Spinal cord (tissue), 10 donors: ENCODE data around the gene LIMK2. TPM values are rescaled to one million over a fixed set of nuclear protein-coding genes. Genes with fewer than 3 reads are reported as not detected.

Experiments
- DNase-seq, 6 donors: peaks; one replicate each; pipeline versions ENCODE4 v3.0.0 to v3.0.0-alpha.2; 2013 to 2015; ENCODE audit warnings: low spot score in 6 of 6, low read depth in 4 of 6
- H3K27ac ChIP-seq: one replicate; pipeline ENCODE4 v1.5.1; 2013; ENCODE audit warnings: low read depth, low read length, control low read depth
- H3K27me3 ChIP-seq: one replicate; pipeline ENCODE4 v1.6.1; 2013; ENCODE audit warnings: low read length; ENCODE audit not compliant: control insufficient read depth, insufficient read depth
- H3K36me3 ChIP-seq: one replicate; pipeline ENCODE4 v1.6.1; 2013; ENCODE audit warnings: low read length; ENCODE audit not compliant: control insufficient read depth, insufficient read depth
- H3K4me1 ChIP-seq: one replicate; pipeline ENCODE4 v1.6.1; 2013; ENCODE audit warnings: low read length; ENCODE audit not compliant: control insufficient read depth, insufficient read depth
- H3K4me3 ChIP-seq: one replicate; pipeline ENCODE4 v1.5.1; 2013; ENCODE audit warnings: low read depth, low read length, control low read depth
- H3K9me3 ChIP-seq: one replicate; pipeline ENCODE4 v1.6.1; 2013; ENCODE audit warnings: low read length; ENCODE audit not compliant: control insufficient read depth, insufficient read depth
- WGBS: methylation state at CpG from one replicate; pipeline ENCODE4 v1.1.5; 2013; ENCODE audit warnings: missing lambda C conversion rate; ENCODE audit not compliant: insufficient coverage; 5-methylcytosine and 5-hydroxymethylcytosine counted together
- polyA plus RNA-seq, 2 donors: library from polyadenylated mRNA; unstranded; fragments of 120-200 nt; gene quantifications; one replicate each; pipeline ENCODE4 v1.2.1, GENCODE V29; 2013; ENCODE audit not compliant: insufficient read length in 2 of 2
- total RNA-seq, 2 donors: library from RNA; depleted of rRNA in 1 of 2; stranded (reverse); fragments of 120-200 nt in 1 of 2; fragments of >200 nt in 1 of 2; gene quantifications; one replicate each; pipeline versions ENCODE4 v1.2.3 to v1.2.4, GENCODE V29; 2013 to 2014
- donor health status: healthy.

Gene LIMK2
- total and polyA plus RNA-seq, 4 donors, result 29.5 to 37.9 (median 32.8) TPM

DNA sequence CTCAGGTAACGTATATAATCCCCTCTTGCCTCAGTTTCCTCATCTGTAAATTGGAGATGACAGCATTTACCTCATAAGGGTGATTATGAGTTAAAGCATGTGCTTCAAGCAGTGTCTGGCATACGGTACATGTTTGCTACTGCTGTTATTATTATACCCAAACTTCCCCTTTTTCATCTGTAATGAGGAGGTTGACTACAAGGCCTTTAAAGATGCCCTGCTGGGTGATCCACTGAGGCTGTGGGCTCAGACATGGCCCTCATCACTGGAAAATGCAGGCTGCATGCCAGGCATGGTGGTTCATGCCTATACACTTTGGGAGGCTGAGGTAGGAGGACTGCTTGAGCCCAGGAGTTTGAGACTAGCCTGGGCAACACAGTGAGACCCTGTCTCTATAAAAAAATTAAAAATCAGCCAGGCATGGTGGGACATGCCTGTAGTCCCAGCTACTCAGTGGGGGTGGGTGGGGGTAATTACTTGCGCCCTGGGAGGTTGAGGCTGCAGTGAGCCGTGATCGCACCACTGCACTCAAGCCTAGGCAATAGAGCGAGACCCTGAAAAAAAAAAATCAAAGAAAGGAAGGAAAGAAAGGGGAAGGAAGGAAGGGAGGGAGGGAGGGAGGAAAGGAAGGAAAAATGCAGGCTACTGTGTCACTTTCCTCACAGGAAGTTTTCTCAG lies 75.9 kb downstream of the LIMK2 start:
- no peaks in the 10 kb centered on the region for H3K9me3 ChIP-seq
- H3K27ac ChIP-seq, result no peak overlapping the region

DNA sequence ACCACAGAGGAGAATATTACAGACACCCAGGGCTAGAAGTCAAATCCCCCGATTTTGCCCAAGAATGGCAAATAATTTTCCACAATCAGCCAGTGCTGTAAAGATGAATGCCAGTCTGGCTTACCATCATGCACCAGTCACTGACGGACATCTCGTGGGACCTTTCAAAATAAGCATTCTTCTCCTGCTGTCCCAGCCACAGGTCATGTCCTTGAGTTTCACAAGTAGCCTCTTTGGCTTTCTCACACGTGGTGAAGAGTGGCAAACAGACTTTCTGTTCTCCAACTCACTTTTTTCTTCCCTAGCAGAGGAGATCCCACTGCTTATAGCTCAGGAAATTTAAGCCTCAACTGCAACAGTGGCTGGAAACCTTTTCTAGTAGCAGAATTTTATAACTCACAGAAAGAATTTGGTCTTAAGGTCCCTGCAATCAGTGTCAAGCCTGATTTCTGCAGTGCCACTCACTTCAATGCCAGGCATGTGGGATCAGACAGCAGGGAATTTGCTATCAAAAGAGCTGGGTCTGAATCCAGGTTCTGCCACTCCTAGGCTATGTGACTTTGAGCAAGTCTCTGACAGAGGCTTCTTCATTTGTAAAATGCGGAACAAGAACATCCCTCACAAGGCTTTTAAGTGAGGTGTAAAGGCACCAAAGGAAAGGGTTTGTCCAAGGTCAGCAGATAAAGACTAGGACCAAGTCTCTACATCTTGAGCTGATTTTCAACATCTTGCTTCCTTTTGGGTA lies 76.6 kb downstream of the LIMK2 start:
- H3K4me3 ChIP-seq, result no peak overlapping the region
- WGBS, result 77% methylated on average over 5 of the region's 5 CpGs
- no peaks in the 10 kb centered on the region for H3K9me3 ChIP-seq
- peaks cover 42% of the 10 kb centered on the region for H3K4me1 ChIP-seq
- no peak overlapping the region for H3K27ac ChIP-seq
- H3K27me3 ChIP-seq, result no peaks in the 10 kb centered on the region
- no peak for DNase-seq
- H3K36me3 ChIP-seq, result peaks cover 28% of the 10 kb centered on the region

More for the DNA sequence above, 75.9 kb downstream of the LIMK2 start:
- WGBS, result 75% methylated on average over 2 of the region's 6 CpGs
- no peak for DNase-seq
- Histone ChIP-seq H3K36me3 (peaks cover 30% of the 10 kb centered on the region), H3K27me3 (no peaks in the 10 kb centered on the region), H3K4me1 (peaks cover 40% of the 10 kb centered on the region), H3K4me3 (no peak overlapping the region)

DNA sequence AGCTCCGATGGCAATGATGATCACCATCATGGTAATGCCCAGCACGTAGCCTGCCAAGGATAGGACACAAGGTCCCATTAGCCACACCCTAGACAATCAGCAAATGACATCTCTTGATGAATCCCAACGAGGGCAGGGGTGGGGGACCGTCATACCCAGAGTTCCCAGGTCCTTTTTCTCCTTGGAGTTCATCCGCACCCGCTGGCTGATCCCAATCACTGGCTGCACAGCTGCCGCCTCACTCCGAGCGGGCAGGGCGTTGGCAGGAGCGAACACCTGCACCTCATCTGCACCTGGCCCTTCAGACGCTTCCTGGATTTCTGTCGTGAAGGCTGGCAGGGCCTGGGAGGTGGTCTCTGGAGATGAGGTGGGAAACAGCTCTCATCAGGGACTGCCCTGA lies 77.2 kb downstream of the LIMK2 start:
- H3K4me3 ChIP-seq, result no peak overlapping the region
- H3K27ac ChIP-seq, result no peak overlapping the region
- H3K9me3 ChIP-seq, result no peaks in the 10 kb centered on the region
- no peak for DNase-seq
- H3K36me3 ChIP-seq, result peaks cover 23% of the 10 kb centered on the region
- 80% methylated on average over 11 of the region's 13 CpGs for WGBS
- H3K4me1 ChIP-seq, result peaks cover 36% of the 10 kb centered on the region
- H3K27me3 ChIP-seq, result no peaks in the 10 kb centered on the region

DNA sequence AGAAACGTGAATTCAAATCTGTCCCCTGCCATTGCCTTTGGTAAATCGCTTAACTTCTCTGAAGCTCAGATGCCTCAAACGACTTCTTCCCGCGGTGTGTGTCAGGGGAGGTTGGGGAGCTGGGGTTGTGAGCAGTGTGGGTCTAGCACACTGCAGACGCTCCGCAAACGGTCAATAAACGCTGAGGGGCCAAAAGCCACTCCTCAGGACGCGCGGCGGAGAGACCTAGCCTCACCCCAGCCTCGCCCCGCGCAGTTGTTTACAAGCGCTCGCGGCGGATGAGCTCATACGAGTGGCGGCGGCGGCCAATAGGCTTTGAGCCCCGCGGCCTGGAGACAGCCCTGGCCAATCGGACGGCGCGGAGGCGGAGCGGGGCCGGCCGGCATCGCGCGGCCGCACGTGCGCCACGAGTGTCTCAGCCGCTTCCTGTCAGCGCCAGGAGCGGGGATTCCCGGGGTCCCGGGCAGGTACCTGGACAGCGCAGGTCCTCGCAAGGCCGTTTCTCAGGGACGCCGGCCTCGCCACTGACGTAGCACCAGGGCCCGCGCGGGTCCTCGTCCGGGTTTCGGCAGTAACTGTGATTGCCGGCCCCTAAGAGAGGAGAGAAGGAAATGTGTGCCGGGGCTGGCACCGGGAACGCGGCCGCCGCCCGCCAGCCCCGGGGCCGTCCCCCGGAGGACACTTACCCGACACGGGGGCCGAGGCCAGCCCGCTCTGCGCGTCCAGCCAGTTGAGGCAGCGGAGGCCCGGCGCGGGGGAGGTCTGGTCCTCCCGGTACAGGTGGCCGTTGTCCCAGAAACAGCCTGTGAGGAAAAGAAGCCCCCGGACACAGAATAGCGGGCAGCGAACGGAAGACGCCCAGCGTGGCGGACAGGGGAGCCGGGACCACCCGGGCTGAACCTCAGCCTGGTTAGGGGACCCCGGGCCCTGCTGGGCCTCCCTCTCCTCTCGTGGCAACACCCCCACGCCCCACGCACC lies 78.7 kb downstream of the LIMK2 start:
- Histone ChIP-seq H3K27me3 (no peaks in the 10 kb centered on the region), H3K4me1 (peaks cover 28% of the 10 kb centered on the region), H3K4me3 (peak overlapping the region; percentile 75), H3K36me3 (peaks cover 18% of the 10 kb centered on the region), H3K9me3 (no peaks in the 10 kb centered on the region), H3K27ac (peak overlapping the region; percentile 95)
- under 1% methylated on average over 90 of the region's 95 CpGs for WGBS
- DNase-seq, result peak; percentile 71 to 96 (median 84)

DNA sequence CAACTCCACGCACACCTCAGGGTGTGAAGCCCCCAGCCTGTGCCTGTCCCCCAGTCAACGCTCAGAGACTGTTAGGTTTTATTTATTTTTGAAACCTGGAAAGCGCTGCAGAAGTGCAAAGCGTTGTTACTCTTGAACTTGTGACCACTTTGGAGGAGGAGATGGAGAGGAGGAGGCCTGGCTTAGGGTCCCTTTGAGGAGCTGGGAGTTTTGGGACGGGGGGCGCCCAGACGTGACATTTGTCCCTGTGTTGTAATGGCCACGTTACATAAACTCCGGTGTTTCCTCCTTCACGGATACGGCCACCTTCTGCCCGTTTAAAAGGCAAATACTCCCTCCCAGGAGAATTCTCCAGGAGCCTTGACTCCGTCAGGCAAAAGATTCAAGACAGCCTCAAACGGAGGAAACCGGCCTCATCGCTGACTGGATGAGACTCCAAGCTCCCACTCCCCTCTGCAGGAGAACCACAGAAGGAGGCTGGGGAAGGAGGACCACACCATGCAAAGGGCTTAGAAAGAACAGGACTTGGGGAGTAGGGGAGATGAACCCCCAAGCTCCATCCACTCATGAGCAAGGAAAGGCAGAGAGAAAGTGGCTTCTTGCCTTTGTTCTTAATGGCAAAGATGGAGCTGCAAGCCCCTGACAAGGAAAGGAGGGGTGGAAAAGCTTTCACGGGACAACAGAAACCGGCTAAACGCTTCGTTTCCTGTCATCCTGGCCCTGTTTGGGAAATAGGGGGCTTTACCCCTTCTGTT lies 79.6 kb downstream of the LIMK2 start:
- Histone ChIP-seq H3K4me1 (peaks cover 28% of the 10 kb centered on the region), H3K27me3 (no peaks in the 10 kb centered on the region), H3K9me3 (no peaks in the 10 kb centered on the region), H3K27ac (peak overlapping the region; percentile 95), H3K36me3 (peaks cover 15% of the 10 kb centered on the region), H3K4me3 (peak overlapping the region; percentile 75)
- 1% methylated on average over 15 of the region's 20 CpGs for WGBS
- DNase-seq, result peak in 4 of 6 donors; percentile 22 to 67 (median 58)

DNA sequence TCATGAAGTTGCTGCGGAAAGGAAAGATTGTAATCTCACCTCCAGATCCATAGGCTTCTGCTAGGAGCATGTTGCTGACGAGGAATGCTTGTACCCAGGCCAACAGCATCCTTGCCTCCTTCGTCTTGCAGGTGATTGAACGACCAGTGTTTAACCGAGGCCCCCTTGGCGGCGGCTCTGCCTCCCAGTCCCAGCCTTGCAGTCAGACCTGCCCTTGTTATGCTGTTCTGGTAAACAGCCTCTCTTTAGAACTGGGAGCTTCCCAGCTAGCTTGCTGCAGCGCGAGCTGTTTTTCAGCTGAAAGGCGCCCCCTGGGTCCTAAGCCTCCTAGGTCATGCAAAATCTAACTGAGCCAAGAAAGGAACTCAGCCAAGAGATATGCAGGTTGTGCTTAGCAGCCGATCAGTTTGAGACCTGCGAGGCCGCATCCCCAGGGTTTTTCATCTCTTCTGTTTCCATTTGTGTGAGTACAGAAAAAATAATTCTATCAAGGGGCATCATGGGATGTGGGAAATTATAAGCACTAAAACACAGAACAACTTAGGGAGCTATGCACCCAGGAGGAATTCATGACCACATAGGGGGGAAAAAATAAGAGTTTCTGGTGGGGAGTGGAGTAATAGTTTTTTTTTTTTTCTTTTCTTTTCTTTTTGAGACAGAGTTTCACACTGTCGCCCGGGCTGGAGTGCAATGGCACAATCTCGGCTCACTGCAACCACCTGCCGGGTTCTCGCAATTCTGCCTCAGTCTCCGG lies 80.3 kb downstream of the LIMK2 start, which contains the start of gene PIK3IP1:
Gene PIK3IP1, minus strand, starts transcription at position 253 of the 754 bp plus-strand sequence. Its CDS starts 144 bp downstream, at position 109.
- WGBS, result 0% methylated on average over 9 of the region's 19 CpGs
- Histone ChIP-seq H3K27me3 (no peaks in the 10 kb centered on the region), H3K4me1 (peaks cover 28% of the 10 kb centered on the region), H3K9me3 (no peaks in the 10 kb centered on the region), H3K4me3 (peak within 1 kb of the TSS; percentile 75), H3K27ac (peak within 1 kb of the TSS; percentile 95), H3K36me3 (peaks cover 13% of the 10 kb centered on the region)
- DNase-seq, result peak in 5 of 6 donors; percentile 76 to 96 (median 79)

DNA sequence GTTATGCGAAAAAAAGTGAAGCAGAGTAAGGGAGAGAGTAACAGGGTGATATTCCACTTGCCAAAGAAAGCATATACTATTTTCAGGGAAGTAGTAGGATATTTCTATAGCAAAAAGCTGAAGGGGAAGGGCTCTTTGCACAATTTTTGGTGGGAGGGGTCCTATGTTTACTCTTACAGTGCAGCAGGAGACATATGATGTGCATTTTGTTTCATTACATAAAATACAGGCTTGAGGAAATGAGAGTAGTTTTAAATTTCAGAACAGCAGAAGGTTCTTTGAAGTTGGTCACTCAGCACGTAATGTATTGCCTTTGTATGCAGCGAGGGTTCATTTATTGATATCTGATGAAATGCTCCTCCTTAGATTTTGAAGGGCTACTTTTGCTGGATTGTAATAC lies 83.3 kb downstream of the LIMK2 start:
- Histone ChIP-seq H3K4me3 (no peak overlapping the region), H3K27ac (no peak overlapping the region), H3K4me1 (peaks cover 20% of the 10 kb centered on the region), H3K9me3 (no peaks in the 10 kb centered on the region), H3K27me3 (no peaks in the 10 kb centered on the region), H3K36me3 (no peaks in the 10 kb centered on the region)
- 79% methylated on average over 2 of the region's 3 CpGs for WGBS
- no peak for DNase-seq

DNA sequence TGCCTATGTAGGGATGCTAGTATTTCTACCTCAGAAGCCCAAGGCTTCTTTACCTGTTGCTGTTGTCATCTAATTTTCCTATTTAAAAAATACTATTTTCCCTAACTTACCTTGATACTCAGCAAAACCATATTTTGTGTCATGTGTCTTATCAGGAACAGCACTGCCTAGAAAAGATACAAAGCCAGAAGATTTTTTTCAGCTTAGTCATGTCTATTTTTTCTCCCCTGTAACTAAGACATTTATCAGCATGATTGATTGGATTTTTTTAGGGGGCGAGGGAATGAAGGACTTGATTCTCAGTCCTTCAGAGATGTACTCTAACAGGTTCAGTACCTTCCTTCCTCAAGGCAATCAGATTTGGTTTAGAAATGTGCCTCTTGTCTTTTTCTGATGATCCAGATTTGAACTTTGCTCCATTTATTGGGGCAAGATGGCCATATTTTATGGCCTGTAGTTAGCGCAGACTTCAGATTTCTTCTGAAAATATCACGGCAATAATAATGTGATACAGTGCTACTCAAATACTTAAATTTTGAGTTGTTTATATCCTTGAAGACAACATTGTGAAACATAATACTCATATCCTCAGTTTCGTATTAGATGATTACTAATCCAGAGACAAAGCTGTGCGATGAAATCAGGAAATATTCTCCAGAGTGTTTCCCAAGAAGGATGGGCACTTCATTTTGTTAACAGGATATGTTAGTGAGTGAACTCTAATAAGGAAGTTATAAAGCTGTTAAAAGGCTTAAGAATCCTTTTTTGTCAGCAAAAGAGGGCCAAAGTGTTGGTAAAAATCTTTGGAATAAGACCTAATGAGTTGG lies 83.9 kb downstream of the LIMK2 start:
- Histone ChIP-seq H3K4me3 (no peak overlapping the region), H3K27ac (no peak overlapping the region), H3K4me1 (peaks cover 18% of the 10 kb centered on the region), H3K36me3 (no peaks in the 10 kb centered on the region), H3K27me3 (no peaks in the 10 kb centered on the region), H3K9me3 (no peaks in the 10 kb centered on the region)
- 100% methylated on average over 1 of the region's 5 CpGs for WGBS
- no peak for DNase-seq
